HG02870 (cell line): Measurements from ENCODE around the gene GTF3C1.

ENCODE experiments used
- ATAC-seq: cut with Tn5 transposase; IDR thresholded peaks from one replicate; pipeline ENCODE4 v1.9.1; 2021; ENCODE audit warnings: mild to moderate bottlenecking, moderate library complexity; ENCODE audit not compliant: unreplicated experiment

The GTF3C1 gene

DNA sequence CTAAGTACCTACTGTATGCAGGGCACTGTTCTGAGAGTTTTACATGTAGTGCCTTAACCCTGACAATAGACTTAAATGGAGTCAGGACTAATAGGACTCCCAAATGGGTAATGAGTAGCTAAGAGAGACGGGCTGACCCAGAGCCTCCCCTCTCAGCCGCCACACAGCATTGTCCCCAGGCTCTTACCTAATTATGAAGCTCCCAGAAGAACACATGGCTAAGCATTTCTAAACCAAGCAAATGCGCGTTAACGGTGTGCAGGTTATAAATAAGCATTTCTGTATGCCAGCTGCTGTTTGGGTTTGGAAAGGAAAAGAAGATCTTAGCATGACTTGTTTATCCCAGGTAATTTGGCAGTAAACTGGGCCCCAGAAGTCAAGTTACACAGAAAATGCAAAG is 14.5 kb upstream of the GTF3C1 start:
- no peak for ATAC-seq

- ATAC-seq: no peak
Observed at GRCh38 chr16:27561216-27561615, 11.5 kb upstream of the GTF3C1 start.

GRCh38 chr16:27558932-27559331 is 9.2 kb upstream of the GTF3C1 start:
- ATAC-seq: no peak

GRCh38 chr16:27558434-27558833 is 8.7 kb upstream of the GTF3C1 start:
- no peak for ATAC-seq

- ATAC-seq: no peak
Observed at GRCh38 chr16:27556471-27556870, 6.8 kb upstream of the GTF3C1 start.

- no peak for ATAC-seq
Observed at GRCh38 chr16:27551036-27551435, 1.3 kb upstream of the GTF3C1 start.

DNA sequence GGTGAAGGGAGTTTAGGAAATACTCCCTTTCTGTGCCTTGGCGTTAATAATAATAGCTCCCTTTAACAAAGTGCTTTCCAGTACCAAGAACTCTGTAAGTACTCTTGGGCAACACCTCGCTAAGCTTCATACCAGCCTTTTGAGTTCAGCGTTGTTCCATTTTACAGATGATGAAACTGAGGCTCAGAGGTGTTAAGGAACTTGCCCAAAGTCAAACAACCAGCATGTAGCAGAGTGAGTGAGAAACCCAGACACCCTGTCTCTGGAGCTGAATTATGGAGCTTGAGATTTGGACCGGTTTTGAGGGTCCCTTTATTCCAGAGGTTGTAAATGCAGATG is 838 bp upstream of the GTF3C1 start:
- ATAC-seq: no peak

DNA sequence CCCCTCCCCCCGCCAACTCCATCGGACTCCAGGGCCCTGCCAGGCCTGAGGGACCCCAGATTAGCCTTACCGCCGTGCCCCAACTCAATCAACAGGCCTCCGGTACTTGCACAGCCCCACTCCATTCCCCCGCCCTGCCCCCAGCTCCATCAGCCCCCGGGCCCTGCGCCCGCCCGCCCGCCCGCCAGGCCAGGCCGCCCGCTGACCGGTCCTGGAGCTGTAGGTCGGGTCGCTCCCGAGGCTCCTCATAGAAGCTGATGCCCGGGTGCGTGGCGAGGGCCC is 308 bp downstream of the GTF3C1 start:
- ATAC-seq: peak; percentile 27

GRCh38 chr16:27547851-27548250 is 1.9 kb downstream of the GTF3C1 start:
- no peak for ATAC-seq

- peak; percentile 36 for ATAC-seq
Observed at GRCh38 chr16:27547134-27547533, 2.6 kb downstream of the GTF3C1 start.

- no peak for ATAC-seq
Observed at GRCh38 chr16:27544671-27545070, 5.0 kb downstream of the GTF3C1 start.

- no peak for ATAC-seq
Observed at GRCh38 chr16:27543801-27544200, 5.9 kb downstream of the GTF3C1 start.

DNA sequence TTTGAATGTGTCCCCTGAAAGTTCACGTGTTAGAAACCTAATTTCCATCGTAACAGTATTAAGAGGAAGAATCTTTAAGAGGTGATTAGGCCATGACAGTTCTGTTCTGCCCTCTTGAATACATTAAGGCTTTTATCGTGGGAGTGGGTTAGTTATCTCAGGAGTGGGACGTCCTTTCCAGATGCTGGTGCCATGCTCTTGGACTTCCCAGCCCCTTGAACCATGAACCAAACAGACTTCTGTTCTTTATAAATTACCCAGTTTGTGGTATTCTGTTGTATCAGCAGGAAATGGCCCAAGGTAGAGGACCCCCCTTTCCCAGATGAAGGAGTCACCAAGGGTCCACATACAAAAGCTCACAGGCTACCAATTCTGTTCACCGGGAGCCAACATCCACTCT is 10.1 kb downstream of the GTF3C1 start:
- no peak for ATAC-seq

- no peak for ATAC-seq
Observed at GRCh38 chr16:27539120-27539519, 10.6 kb downstream of the GTF3C1 start.

DNA sequence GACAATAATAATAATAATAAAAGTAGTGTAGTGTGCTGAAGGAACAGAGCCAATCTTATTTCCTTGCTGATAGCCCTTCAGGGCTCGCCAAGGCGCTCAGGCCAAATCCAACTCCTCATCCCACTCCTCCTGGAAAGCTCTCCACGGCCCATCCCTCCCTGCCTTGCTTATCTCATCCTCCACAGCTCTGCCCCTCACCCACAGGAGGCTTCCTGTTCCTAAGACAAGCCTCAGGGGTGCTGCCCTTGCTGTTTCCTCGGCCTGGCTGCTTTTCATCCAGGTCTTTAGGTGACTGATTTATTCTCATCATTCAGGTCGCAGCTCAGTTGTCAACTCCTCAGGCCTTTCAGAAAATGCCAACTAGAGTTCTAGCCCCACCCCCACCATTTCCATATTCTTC is 11.2 kb downstream of the GTF3C1 start:
- no peak for ATAC-seq

- no peak for ATAC-seq
Observed at GRCh38 chr16:27534256-27534655, 15.5 kb downstream of the GTF3C1 start.

- no peak for ATAC-seq
Observed at GRCh38 chr16:27531826-27532800, 17.6 kb downstream of the GTF3C1 start.

DNA sequence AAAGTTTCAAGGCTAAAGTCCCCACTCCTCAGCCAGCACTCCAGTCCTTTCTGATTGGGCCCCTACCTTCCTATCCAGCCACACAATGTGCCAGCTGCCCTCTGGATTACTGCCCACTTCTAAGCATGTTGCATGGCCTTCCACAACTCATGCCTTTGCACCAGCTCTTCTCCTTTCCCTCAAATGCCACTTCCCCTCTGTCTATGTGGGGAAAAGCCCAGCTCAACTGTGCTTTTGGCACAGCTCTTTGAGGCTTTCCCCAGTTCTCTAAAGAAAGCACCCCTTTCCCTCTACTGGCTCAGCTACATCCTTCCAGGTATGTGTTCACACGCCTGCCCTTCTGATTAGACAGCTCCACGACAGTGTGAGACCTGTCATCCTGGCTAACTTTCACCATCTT is 18.5 kb downstream of the GTF3C1 start:
- ATAC-seq: no peak

DNA sequence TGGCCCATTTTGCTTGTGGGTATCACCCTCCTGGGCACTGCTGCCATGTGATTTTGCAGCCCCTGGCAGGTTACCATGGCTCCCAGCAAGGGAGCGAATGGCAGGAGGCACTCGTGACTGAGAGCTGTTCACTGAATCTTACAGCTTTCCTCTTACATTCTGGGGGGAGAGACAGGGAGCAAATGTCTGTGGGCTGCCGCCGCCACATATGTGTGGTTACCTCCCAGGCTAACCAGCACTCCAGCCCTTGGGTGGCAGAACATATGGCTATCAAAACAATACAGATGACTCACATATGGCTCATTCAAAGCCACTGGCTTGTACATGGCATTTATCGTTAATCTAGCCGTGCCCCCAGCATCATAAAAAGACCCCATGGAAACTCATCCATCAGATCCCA is 19.8 kb downstream of the GTF3C1 start:
- no peak for ATAC-seq

GRCh38 chr16:27528294-27528693 is 21.4 kb downstream of the GTF3C1 start:
- ATAC-seq: no peak

GRCh38 chr16:27526180-27526579 is 23.5 kb downstream of the GTF3C1 start:
- no peak for ATAC-seq

GRCh38 chr16:27522173-27522707 is 27.5 kb downstream of the GTF3C1 start:
- ATAC-seq: no peak
